SK-N-SH treated with all-trans-retinoic acid at 6 μM for 48 hours (cell line): ENCODE results near the gene ADAMTS5.

Experiments
- ATAC-seq: fragments of 200-7000 bp; cut with Tn5 transposase; 3 replicates; pipeline ENCODE4 v1.9.1; 2020; ENCODE audit warnings: mild to moderate bottlenecking, moderate library complexity
- ARNTL ChIP-seq: fragments of 450-650 bp; formaldehyde crosslinking; IDR thresholded peaks from 2 replicates; pipeline ENCODE4 v1.5.0; 2020; ENCODE audit warnings: low read depth, mild to moderate bottlenecking, moderate library complexity, borderline replicate concordance
- BACH2 ChIP-seq: fragments of 250-450 bp; sonication (Bioruptor Pico); IDR thresholded peaks from 2 replicates; pipeline ENCODE4 v1.9.0; 2021; ENCODE audit warnings: mild to moderate bottlenecking, borderline replicate concordance
- CREB5 ChIP-seq: fragments of 250-450 bp; sonication (Bioruptor Pico); IDR thresholded peaks from 2 replicates; pipeline ENCODE4 v1.5.1; 2020; ENCODE audit warnings: low read depth, mild to moderate bottlenecking, moderate library complexity
- ESRRG ChIP-seq: fragments of 250-450 bp; sonication (Bioruptor Pico); IDR thresholded peaks from 2 replicates; pipeline ENCODE4 v1.6.1; 2021; ENCODE audit warnings: mild to moderate bottlenecking
- GLIS3 ChIP-seq: fragments of 250-450 bp; sonication (Bioruptor Pico); IDR thresholded peaks from 2 replicates; pipeline ENCODE4 v1.5.0; 2020; ENCODE audit warnings: mild to moderate bottlenecking, moderate library complexity
- ISL1 ChIP-seq: fragments of 250-450 bp; sonication (Bioruptor Pico); IDR thresholded peaks from 2 replicates; pipeline ENCODE4 v2.1.2; 2022; ENCODE audit warnings: mild to moderate bottlenecking, moderate library complexity
- PATZ1 ChIP-seq: fragments of 250-450 bp; sonication (Bioruptor Pico); IDR thresholded peaks from 2 replicates; pipeline ENCODE4 v1.8.0; 2020; ENCODE audit warnings: mild to moderate bottlenecking, moderate library complexity, borderline replicate concordance
- RARB ChIP-seq: fragments of 250-450 bp; sonication (Bioruptor Pico); IDR thresholded peaks from 2 replicates; pipeline ENCODE4 v1.8.0; 2021; ENCODE audit warnings: mild to moderate bottlenecking, moderate library complexity
- SNAI2 ChIP-seq: fragments of 250-450 bp; sonication (Bioruptor Pico); IDR thresholded peaks from 2 replicates; pipeline ENCODE4 v1.5.0; 2020; ENCODE audit warnings: mild to moderate bottlenecking, moderate library complexity
- TCF4 ChIP-seq: fragments of 250-450 bp; sonication (Bioruptor Pico); IDR thresholded peaks from 2 replicates; pipeline ENCODE4 v1.8.0; 2021; ENCODE audit warnings: mild to moderate bottlenecking, moderate library complexity, borderline replicate concordance
- TOX ChIP-seq: fragments of 250-450 bp; sonication (Bioruptor Pico); IDR thresholded peaks from 2 replicates; pipeline ENCODE4 v1.8.0; 2021; ENCODE audit warnings: mild to moderate bottlenecking, moderate library complexity, borderline replicate concordance
- TSHZ2 ChIP-seq: fragments of 250-450 bp; sonication (Bioruptor Pico); IDR thresholded peaks from 2 replicates; pipeline ENCODE4 v1.5.0; 2020; ENCODE audit warnings: mild to moderate bottlenecking, moderate library complexity
- ZC3H10 ChIP-seq: fragments of 250-450 bp; sonication (Bioruptor Pico); IDR thresholded peaks from 2 replicates; pipeline ENCODE4 v1.5.1; 2021; ENCODE audit warnings: mild to moderate bottlenecking, moderate library complexity
- ZFP3 ChIP-seq: fragments of 250-450 bp; sonication (Bioruptor Pico); IDR thresholded peaks from 2 replicates; pipeline ENCODE4 v1.5.0; 2020; ENCODE audit warnings: mild to moderate bottlenecking, moderate library complexity
- ZFP30 ChIP-seq: fragments of 450-650 bp; formaldehyde crosslinking; IDR thresholded peaks from 2 replicates; pipeline ENCODE4 v1.5.0; 2022; ENCODE audit warnings: mild to moderate bottlenecking, moderate library complexity
- ZNF565 ChIP-seq: fragments of 450-650 bp; formaldehyde crosslinking; conservative IDR thresholded peaks from 2 replicates; pipeline ENCODE4 v1.5.0; 2020; ENCODE audit warnings: low read depth, mild to moderate bottlenecking, moderate library complexity
- ZNF70 ChIP-seq: fragments of 450-650 bp; formaldehyde crosslinking; IDR thresholded peaks from 2 replicates; pipeline ENCODE4 v1.5.0; 2020; ENCODE audit warnings: mild to moderate bottlenecking, moderate library complexity
- ZNF8 ChIP-seq: fragments of 450-650 bp; formaldehyde crosslinking; IDR thresholded peaks from 2 replicates; pipeline ENCODE4 v1.5.0; 2020; ENCODE audit warnings: mild to moderate bottlenecking, moderate library complexity

The ADAMTS5 gene

GRCh38 chr21:26967062-26967913, at the start of gene ADAMTS5:
Gene ADAMTS5 (minus strand): TSS chr21:26967088. CDS start chr21:26966391, 697 bp downstream.
- 0 out of 2 replicates have a peak, but pooled peaks have one; percentile 10 for TF ChIP-seq PATZ1
- no peak for TF ChIP-seq TOX (CRISPR knock-in tag)
- no peak for TF ChIP-seq GLIS3
- no peak for TF ChIP-seq CREB5
- TF ChIP-seq TSHZ2 (CRISPR knock-in tag): peak; percentile 48; the same call in 1 of the 2 replicates
- peak; percentile 78 for ATAC-seq

GRCh38 chr21:27001526-27001925, 34.6 kb upstream of the ADAMTS5 start:
- no peak for ATAC-seq
- no peak for TF ChIP-seq TSHZ2 (CRISPR knock-in tag)
- TF ChIP-seq BACH2 (CRISPR knock-in tag): no peak
- no peak for TF ChIP-seq GLIS3
- TF ChIP-seq PATZ1: no peak
- TF ChIP-seq ESRRG (CRISPR knock-in tag): no peak
- no peak for TF ChIP-seq TCF4 (CRISPR knock-in tag)
- TF ChIP-seq ZNF70 (CRISPR knock-in tag): no peak
- no peak for TF ChIP-seq ARNTL (CRISPR knock-in tag)
- TF ChIP-seq ZNF565 (CRISPR knock-in tag): no peak
- TF ChIP-seq ZFP30 (CRISPR knock-in tag): no peak
- no peak for TF ChIP-seq ZFP3 (CRISPR knock-in tag)
- TF ChIP-seq, all 23 proteins: peak for 0

- no peak for TF ChIP-seq ZNF8
- TF ChIP-seq ZFP30 (CRISPR knock-in tag): no peak
- no peak for TF ChIP-seq RARB (CRISPR knock-in tag)
- TF ChIP-seq ZC3H10 (CRISPR knock-in tag): no peak
Measured at GRCh38 chr21:26983576-26983975, 16.7 kb upstream of the ADAMTS5 start.

GRCh38 chr21:26982767-26983166, 15.9 kb upstream of the ADAMTS5 start:
- no peak for ATAC-seq
- no peak for TF ChIP-seq SNAI2 (CRISPR knock-in tag)
- TF ChIP-seq ISL1: peak; percentile 49

More at GRCh38 chr21:26983576-26983975, 16.7 kb upstream of the ADAMTS5 start:
- no peak for ATAC-seq
